Astrocyte (in vitro differentiated cells and primary cell): ENCODE measurements around the gene DPP9. TPM values are rescaled to one million over a fixed set of nuclear protein-coding genes. Genes with fewer than 3 reads are reported as not detected.

ENCODE experiments used
- DNase-seq: peaks from one replicate; pipeline ENCODE4 v3.0.0-alpha.2; 2010; ENCODE audit warnings: low read depth
- FAIRE-seq: peaks from 2 replicates; lab custom pipeline; 2011; peaks lifted over from hg19 to GRCh38; lab: Jason Lieb, UNC
- H2AFZ ChIP-seq: 2 replicates; pipeline ENCODE4 v1.6.0; 2012; ENCODE audit warnings: low read depth, low read length, inconsistent platforms
- H3K27ac ChIP-seq: 2 replicates; pipeline ENCODE4 v1.5.1; 2011; ENCODE audit warnings: low read depth, low read length, inconsistent platforms
- H3K27me3 ChIP-seq: 2 replicates; pipeline ENCODE4 v1.6.0; 2011; ENCODE audit warnings: low read length, inconsistent platforms; ENCODE audit not compliant: insufficient read depth
- H3K36me3 ChIP-seq: 2 replicates; pipeline ENCODE4 v1.5.1; 2011; ENCODE audit warnings: low read length, inconsistent platforms; ENCODE audit not compliant: insufficient read depth
- H3K4me1 ChIP-seq: 2 replicates; pipeline ENCODE4 v1.5.1; 2011; ENCODE audit warnings: low read length, inconsistent platforms; ENCODE audit not compliant: insufficient read depth
- H3K4me2 ChIP-seq: 2 replicates; pipeline ENCODE4 v1.6.0; 2012; ENCODE audit warnings: low read length, inconsistent platforms
- H3K4me3 ChIP-seq: 2 replicates; pipeline ENCODE4 v1.5.1; 2011; ENCODE audit warnings: low read depth, mild to moderate bottlenecking, low read length, inconsistent platforms; ENCODE audit not compliant: insufficient read depth
- H3K79me2 ChIP-seq: 2 replicates; pipeline ENCODE4 v1.6.0; 2012; ENCODE audit warnings: mild to moderate bottlenecking, low read length, inconsistent platforms; ENCODE audit not compliant: insufficient read depth
- H3K9ac ChIP-seq: 2 replicates; pipeline ENCODE4 v1.6.0; 2012; ENCODE audit warnings: mild to moderate bottlenecking, low read length, inconsistent platforms
- H3K9me3 ChIP-seq: 2 replicates; pipeline ENCODE4 v1.5.1; 2012; ENCODE audit warnings: low read depth, mild to moderate bottlenecking, low read length, inconsistent platforms; ENCODE audit not compliant: insufficient read depth
- H4K20me1 ChIP-seq: 2 replicates; pipeline ENCODE4 v1.6.0; 2012; ENCODE audit warnings: low read length, inconsistent platforms; ENCODE audit not compliant: insufficient read depth
- H3K27ac Mint-ChIP-seq: one replicate; pipeline ENCODE4 v1.8.0; 2021; ENCODE audit warnings: mild to moderate bottlenecking, mixed read lengths; ENCODE audit not compliant: unreplicated experiment
- H3K27me3 Mint-ChIP-seq: one replicate; pipeline ENCODE4 v1.8.0; 2021; ENCODE audit warnings: low read depth, mixed read lengths; ENCODE audit not compliant: unreplicated experiment
- H3K36me3 Mint-ChIP-seq: one replicate; pipeline ENCODE4 v1.8.0; 2021; ENCODE audit warnings: low read depth, mixed read lengths; ENCODE audit not compliant: unreplicated experiment
- H3K4me1 Mint-ChIP-seq: one replicate; pipeline ENCODE4 v1.8.0; 2021; ENCODE audit warnings: low read depth, mixed read lengths; ENCODE audit not compliant: unreplicated experiment
- H3K4me3 Mint-ChIP-seq: one replicate; pipeline ENCODE4 v1.8.0; 2021; ENCODE audit warnings: mild to moderate bottlenecking, moderate library complexity, mixed read lengths; ENCODE audit not compliant: unreplicated experiment
- H3K9me3 Mint-ChIP-seq: one replicate; pipeline ENCODE4 v1.8.0; 2021; ENCODE audit warnings: mild to moderate bottlenecking, mixed read lengths; ENCODE audit not compliant: unreplicated experiment
- CTCF ChIP-seq: IDR thresholded peaks from 2 replicates; pipeline ENCODE4 v1.5.1; 2011; ENCODE audit warnings: low read depth, mild to moderate bottlenecking, inconsistent platforms, low read length, moderate library complexity; ENCODE audit not compliant: insufficient read depth
- EZH2 ChIP-seq: IDR thresholded peaks from 2 replicates; pipeline ENCODE4 v1.6.1; 2012; ENCODE audit warnings: mild to moderate bottlenecking, low read length, inconsistent platforms; ENCODE audit not compliant: insufficient read depth
- total RNA-seq: library from RNA; stranded (reverse); gene quantifications from 2 replicates; pipeline ENCODE4 v1.2.1, GENCODE V29; 2021

Gene DPP9
- total RNA-seq, 1 donor from 2014 or later: 50.0 TPM

- Histone ChIP-seq H3K36me3 (peaks cover 41% of the 10 kb centered on the region), H3K9me3 (no peaks in the 10 kb centered on the region), H3K27ac (no peak overlapping the region), H2AFZ (no peak overlapping the region), H3K4me1 (peaks cover 22% of the 10 kb centered on the region), H3K27me3 (no peaks in the 10 kb centered on the region), H3K4me3 (no peak overlapping the region), H3K79me2 (peaks cover 15% of the 10 kb centered on the region), H3K9ac (no peak overlapping the region), H3K4me2 (no peak overlapping the region), H4K20me1 (no peaks in the 10 kb centered on the region)
- H3K9me3 Mint-ChIP-seq: no peaks in the 10 kb centered on the region
- DNase-seq (no peak), FAIRE-seq (no peak)
- H3K36me3 Mint-ChIP-seq: peaks cover 18% of the 10 kb centered on the region
- TF ChIP-seq EZH2: no peak
- no peak for TF ChIP-seq CTCF
- H3K4me1 Mint-ChIP-seq: peaks cover 10% of the 10 kb centered on the region
- H3K27me3 Mint-ChIP-seq: no peaks in the 10 kb centered on the region
- H3K27ac Mint-ChIP-seq: no peak overlapping the region
- H3K4me3 Mint-ChIP-seq: no peak overlapping the region
Observed at GRCh38 chr19:4691373-4691772, 32.3 kb downstream of the DPP9 start.

GRCh38 chr19:4690361-4690760 is 33.3 kb downstream of the DPP9 start:
- H4K20me1 ChIP-seq: no peaks in the 10 kb centered on the region
- no peaks in the 10 kb centered on the region for H3K9me3 Mint-ChIP-seq
- FAIRE-seq (no peak), DNase-seq (no peak)
- H3K27ac Mint-ChIP-seq: no peak overlapping the region
- H2AFZ ChIP-seq: no peak overlapping the region
- H3K4me1 Mint-ChIP-seq: peaks cover 10% of the 10 kb centered on the region
- no peak overlapping the region for H3K4me3 ChIP-seq
- no peak overlapping the region for H3K4me3 Mint-ChIP-seq
- no peaks in the 10 kb centered on the region for H3K9me3 ChIP-seq
- no peak overlapping the region for H3K9ac ChIP-seq
- H3K27me3 ChIP-seq: no peaks in the 10 kb centered on the region
- peaks cover 16% of the 10 kb centered on the region for H3K36me3 Mint-ChIP-seq
- no peak overlapping the region for H3K4me2 ChIP-seq
- H3K79me2 ChIP-seq: peaks cover 15% of the 10 kb centered on the region
- peaks cover 20% of the 10 kb centered on the region for H3K4me1 ChIP-seq
- H3K27ac ChIP-seq: no peak overlapping the region
- no peaks in the 10 kb centered on the region for H3K27me3 Mint-ChIP-seq
- TF ChIP-seq CTCF: no peak
- no peak for TF ChIP-seq EZH2
- peaks cover 37% of the 10 kb centered on the region for H3K36me3 ChIP-seq

GRCh38 chr19:4689403-4689802 is 34.2 kb downstream of the DPP9 start:
- Histone ChIP-seq H3K27me3 (no peaks in the 10 kb centered on the region), H3K4me3 (no peak overlapping the region), H2AFZ (no peak overlapping the region), H3K36me3 (peaks cover 31% of the 10 kb centered on the region), H3K79me2 (peaks cover 15% of the 10 kb centered on the region), H4K20me1 (no peaks in the 10 kb centered on the region), H3K9me3 (no peaks in the 10 kb centered on the region), H3K27ac (no peak overlapping the region), H3K9ac (no peak overlapping the region), H3K4me1 (peaks cover 10% of the 10 kb centered on the region), H3K4me2 (no peak overlapping the region)
- DNase-seq (no peak), FAIRE-seq (no peak)
- Mint-ChIP-seq H3K4me1 (peaks cover 6% of the 10 kb centered on the region), H3K27ac (no peak overlapping the region), H3K36me3 (peaks cover 16% of the 10 kb centered on the region), H3K4me3 (no peak overlapping the region), H3K27me3 (no peaks in the 10 kb centered on the region), H3K9me3 (no peaks in the 10 kb centered on the region)
- TF ChIP-seq CTCF (no peak), EZH2 (no peak)
